Activated gamma-delta T cell treated with Interleukin-2 at 50 U/mL for 16 hours (primary cell): ENCODE measurements around the gene BANF1.
"Not testable (repeated sequence)": the region's sequence is repeated elsewhere in the genome, so short reads cannot be mapped to it uniquely, and the experiment has no call there.

Experiments used
- DNase-seq: peaks from one replicate; pipeline ENCODE4 v3.0.0-alpha.2; 2020

The BANF1 gene

DNA sequence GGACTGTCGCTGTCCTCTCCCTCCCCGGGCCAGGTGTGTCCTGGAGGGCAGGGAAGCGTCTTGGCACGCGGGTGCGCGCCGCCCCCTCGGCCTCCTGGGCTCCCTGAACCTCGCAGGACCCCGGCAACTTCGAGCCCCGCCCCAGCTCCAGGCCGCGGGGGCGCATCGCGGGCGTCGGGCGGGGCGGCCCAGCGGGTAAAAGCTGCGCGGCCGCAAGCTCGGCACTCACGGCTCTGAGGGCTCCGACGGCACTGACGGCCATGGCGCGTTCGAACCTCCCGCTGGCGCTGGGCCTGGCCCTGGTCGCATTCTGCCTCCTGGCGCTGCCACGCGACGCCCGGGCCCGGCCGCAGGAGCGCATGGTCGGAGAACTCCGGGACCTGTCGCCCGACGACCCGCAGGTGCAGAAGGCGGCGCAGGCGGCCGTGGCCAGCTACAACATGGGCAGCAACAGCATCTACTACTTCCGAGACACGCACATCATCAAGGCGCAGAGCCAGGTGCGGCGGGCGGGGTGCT lies 9.5 kb downstream of the BANF1 start, which contains the start of gene CST6:
CST6 (plus strand) TSS at position 224 of the 519 bp plus-strand sequence; CDS start at position 261, 37 bp downstream.
- DNase-seq, result no peak

DNA sequence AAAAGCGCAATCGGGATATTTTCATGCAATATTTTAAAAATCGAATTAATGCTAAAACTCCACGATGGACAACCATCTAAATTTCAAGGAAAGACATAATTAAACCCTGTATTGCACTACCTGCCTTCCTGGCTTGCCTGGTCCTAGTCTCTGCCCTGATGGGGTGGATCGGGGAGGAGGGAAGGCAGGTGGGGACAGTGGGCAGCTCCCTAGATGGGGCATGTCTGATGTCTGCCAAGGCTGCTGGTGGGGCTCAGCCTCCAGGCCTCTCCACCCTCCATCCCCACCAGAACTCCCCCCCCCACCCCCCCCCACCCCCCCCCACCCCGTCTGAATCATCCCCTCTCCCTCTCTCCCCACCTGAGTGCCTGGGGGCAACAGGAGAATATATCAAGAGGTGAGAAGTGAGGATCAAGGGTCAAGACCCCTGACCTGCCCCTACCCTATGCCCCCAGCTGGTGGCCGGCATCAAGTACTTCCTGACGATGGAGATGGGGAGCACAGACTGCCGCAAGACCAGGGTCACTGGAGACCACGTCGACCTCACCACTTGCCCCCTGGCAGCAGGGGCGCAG lies 10.2 kb downstream of the BANF1 start:
- DNase-seq, result no peak

DNA sequence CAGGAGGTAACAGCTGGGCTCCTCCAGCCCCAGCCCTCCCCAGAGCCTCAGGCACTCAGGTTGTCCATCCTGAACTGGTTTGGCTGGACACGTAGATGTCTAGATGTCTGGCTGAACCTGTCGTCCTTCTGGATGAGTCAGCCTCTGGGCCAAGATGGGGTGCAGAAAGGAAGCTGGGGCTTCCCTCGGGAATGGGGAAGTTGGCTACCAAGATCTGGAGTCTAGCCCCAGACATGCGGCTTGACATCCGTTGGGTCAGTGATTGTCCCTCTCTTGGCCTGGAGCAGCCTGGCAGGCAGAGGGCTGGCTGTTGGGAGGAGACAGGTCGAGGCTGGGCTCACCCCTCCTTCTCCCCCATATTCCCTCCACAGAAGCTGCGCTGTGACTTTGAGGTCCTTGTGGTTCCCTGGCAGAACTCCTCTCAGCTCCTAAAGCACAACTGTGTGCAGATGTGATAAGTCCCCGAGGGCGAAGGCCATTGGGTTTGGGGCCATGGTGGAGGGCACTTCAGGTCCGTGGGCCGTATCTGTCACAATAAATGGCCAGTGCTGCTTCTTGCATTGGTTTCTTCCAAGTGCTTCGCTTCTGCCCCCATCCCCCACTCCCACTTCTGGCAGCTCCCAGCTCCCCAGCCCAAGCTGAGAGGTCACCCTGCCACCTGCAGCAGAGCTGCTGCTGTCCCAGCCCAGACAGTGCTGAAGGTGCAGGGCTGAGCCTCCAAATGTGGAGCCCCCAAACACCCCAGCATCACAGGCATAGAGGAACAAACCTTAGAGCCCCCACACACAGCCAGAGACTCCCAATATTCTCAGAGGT lies 10.9 kb downstream of the BANF1 start:
- DNase-seq, result no peak

DNA sequence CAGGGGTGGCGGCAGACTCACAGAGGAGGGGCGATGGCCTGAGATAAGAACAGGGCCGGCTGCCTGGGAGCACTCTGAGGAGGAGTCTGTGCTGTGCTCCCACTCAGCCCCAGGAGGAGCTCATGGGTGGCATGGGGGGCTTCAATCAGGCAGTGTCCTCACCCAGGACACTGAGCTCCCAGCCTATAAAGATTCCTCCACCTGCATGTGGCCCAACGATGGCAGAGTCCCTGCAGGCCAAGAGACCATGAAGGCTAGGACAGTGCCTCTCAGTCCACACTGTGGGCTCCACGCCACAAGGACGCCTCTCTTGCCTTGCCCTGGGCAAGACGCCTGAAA lies 11.4 kb downstream of the BANF1 start:
- no peak for DNase-seq

DNA sequence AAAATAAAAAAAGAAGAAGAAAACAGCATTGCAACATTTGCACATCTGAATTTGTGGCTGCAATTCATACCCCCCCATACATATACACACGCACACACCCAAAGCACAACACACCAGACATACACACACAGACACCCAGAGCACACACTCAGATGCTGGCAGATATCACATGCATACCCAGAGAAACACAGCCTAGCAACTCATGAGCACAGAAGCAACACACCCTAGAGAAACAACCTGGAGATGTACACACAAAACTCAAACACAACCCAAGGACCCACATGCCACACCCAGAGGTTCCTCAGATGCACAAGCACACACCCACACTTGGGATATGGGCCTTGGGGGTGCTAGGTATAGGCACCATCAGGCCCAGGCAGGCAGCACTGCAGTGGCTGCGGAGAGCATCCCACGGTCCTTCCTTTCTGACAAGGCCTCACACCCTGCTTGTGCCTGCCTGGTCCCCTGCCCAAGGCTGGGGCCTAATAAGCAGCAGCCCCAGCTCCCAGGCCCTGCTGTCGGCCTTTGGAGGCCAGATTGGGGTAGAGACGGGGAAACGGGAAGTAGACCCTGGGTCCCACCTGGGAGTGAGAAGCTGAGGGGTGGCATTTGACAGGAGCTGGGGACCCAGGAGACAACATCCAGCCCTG lies 12.6 kb downstream of the BANF1 start:
- no peak for DNase-seq

DNA sequence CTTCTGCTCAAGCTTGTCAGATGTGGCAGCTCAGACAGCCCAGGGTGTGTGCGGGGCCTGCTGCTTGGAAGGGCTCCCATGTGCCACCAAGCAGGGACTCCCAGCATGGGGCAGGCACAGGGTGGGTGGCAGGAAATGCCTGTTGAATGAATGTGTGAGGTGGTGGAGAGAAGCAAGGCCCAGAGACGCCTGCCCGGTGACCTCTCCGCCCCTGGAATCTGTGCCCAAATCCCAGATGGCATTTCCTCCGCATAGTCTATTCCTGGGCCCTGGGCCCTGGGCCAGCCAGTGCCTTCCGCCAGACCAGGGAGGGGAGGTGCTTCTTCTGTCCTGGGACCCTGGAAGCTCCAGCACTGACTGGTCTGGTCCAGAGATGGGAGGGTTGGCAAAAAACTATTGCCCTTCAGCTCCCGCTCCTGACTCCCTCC lies 13.2 kb downstream of the BANF1 start:
- no peak for DNase-seq

DNA sequence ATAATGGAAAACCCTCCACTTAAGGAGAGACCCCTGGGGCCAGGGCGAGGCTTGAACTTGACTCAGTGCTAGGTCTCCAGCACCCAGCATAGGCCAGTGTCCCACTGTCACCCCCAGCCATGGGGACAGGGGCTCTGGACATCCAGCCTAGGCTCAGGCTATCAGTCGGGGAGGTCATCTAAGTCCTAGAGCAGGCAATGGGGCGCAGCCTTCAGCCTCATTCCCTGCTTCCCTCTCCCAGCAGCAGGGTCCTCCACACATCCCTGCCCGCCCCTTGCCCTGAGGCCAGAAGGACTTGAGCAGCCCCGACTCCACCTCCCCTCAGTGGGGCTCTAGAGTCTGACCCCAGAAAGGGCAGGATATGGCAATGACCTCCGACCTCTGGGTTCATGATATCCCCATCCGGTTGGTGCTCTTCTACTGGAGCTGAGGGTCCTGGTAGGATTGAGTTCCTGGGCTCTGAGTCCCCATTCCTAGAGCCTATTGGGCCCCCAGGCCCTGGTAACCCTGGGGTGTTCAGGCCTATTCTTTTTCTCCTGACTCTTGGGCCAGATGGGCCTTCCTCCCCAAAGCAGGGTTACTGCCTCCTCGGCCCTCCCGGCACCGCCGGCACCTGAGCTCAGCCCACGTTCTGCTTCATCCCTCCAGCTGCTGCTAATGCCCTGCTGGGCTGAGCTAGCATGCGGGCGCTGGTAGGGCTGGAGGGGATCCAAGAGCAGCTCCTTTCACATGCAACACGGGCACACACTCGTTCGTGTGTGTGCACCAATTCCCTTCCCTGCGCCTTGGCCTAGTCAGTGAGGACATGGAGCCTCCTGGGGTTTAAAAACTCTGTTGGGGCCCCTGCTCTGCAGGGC lies 13.9 kb downstream of the BANF1 start:
- DNase-seq, result no peak

DNA sequence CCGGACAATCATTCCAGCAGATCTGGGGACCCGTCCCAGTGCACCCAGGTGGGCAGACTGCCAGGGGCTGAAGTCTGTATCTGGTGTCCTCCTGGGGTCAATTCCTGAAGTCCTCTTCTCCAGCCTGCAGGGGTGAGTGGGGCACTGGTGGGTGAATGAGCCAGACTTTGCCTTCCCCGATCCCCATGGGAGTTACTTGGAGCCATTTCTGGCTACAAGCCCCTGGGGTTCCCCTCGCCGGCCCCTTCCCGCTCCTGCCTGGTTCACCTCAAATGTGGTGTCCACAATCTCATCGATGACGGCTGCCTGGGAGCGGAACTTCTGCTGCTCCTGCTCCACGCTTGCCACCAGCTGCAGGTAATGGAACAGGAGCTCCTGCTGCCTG lies 14.5 kb downstream of the BANF1 start:
- DNase-seq, result no peak

DNA sequence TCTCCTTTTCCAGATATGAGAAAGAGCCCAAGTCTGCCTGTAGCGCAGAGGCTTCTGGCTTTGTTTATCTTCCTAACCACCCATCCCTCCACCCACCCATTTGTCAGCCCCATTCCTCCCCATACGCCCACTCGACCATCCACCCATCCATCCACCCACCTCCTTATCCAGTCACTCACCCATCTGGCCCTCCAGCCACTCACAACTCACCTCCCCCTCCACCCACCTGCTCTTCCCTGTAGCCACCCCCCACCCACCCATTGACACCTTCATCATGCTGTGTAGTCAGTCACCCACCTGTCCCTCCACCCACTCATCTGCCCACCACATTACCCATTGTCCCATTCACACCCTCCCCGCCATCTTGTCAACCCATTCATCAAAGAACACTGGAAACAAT lies 15.0 kb downstream of the BANF1 start:
- no peak for DNase-seq

DNA sequence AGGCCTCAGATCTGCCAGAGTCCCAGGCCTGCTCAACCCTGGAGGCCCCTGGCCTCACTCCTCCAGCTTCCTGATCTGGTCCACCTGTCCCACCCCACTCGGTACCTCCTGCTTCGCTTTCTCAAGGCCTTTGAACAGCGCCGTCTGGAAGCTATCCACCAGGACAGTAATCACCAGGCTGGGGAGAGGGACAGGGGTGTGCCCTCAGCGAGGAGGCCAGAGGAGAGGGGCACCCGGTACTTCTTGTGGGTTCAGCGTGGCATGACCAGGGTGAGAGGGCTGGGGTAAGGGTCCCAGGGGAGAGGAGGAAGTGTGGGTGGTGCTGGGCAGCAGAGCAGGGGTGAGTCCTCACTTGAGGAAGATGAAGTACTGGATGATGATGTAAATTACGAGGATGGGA lies 17.9 kb downstream of the BANF1 start:
- no peak for DNase-seq

DNA sequence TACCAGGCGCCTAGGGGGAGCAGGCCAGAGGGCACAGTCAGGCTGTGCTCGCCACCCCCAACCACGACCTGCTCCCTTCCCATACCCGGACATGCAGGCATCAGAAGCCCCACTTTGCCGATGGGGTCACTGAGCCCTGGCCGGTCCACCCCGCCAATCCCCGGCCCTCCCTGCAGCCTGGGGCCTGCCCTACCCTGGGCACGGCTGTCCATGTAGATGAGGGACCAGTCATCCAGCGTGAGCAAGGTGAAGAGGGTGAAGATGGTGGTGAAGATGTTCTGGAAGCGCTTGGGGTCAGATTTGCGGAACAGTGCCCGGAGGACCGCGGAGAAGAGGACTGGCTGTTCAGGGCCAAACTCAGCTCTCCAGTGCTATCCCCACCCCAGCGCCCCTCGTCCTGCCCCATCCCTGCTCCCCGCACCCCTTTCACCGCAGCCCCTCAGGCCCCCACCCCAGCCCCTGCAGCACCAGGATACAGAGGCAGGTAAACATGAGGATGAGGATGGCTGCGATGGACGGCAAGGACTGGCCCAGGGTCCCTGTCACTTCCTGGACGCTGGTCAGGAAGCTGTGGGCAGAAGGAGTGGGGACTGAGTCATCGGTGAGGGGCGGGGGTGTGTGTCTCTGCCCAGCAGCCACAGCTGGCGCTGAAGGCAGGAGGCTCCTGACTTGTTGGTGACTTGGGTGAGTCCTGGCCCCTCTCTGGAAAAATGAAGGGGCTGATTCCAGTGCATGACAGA lies 18.5 kb downstream of the BANF1 start:
- DNase-seq, result no peak

DNA sequence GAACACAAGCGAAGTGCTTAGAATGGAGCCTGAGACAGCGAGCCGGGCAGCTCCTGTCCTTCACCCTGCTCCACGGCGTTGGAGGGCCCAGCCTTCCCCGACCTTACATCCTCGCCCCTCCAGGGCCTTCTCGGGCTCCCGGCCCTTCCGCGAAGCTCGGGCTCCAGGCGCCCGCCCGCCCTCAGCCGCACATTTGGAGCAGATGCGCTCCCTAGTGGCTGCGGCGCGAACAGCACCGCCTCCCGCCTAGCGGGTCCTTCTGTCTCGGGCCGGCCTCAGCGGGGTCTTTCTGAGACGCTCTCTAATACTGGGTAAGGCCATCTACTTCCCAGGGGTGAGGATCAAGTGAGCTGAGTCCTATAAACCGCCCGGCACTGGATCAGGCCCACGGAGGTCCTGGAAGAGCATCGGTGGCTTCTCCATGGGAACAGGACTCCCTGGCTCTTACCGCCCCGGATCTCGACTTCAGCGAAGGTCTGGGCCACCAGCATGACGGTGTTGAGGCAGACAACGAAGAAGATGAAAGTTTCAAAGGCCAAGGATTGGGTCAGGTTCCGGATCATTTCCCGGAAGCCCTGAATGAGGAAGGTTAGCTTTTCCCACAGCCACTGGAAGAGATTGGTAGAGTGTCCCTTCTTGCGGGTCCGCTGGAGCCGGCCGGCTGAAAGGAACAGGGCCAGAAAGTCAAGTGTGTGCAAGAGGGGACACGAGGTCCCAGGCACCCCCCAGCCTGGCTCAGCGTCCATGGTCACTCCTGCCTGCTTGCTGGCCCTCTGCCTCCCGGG lies 20.3 kb downstream of the BANF1 start:
- DNase-seq, result peak; percentile 76

DNA sequence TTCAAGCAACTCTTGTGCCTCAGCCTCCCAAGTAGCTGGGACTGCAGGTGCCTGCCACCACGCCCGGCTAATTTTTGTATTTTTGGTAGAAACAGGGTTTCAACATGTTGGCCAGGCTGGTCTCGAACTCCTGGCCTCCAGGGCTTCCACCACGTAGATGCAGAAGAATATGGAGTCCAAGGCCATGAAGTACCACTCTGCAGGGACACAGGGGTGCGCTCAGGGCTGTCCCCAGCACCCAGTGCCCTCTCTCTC lies 20.8 kb downstream of the BANF1 start:
- DNase-seq, result not testable (repeated sequence)

DNA sequence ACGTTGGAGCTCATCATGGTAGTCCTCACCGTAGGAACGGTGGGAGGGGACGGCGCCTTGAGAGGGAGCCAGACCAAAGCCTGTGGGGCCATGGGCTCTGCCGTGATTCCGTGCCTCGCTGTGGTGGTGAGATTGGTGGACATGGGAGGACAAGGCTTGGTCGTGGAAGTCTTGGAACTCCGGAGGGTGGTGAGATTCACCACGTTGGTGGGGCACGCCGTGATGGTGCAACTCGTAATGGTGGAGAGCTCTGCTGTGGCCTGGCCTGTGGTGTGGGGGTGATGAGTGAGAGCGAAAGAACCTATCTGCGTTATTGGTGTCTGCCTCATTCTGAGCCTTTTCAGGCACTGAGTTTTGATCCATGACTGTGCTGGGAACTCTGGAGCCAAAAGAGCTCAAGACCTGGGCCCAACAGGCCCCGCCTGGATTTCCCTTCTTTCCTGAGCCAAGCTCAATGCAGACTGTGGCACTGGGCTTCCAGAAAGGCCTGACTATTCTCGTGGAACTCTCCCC lies 23.8 kb downstream of the BANF1 start, which contains the start of gene CATSPER1:
CATSPER1 (minus strand) TSS at position 463 of the 513 bp plus-strand sequence; CDS start at position 363, 100 bp downstream.
- no peak for DNase-seq

DNA sequence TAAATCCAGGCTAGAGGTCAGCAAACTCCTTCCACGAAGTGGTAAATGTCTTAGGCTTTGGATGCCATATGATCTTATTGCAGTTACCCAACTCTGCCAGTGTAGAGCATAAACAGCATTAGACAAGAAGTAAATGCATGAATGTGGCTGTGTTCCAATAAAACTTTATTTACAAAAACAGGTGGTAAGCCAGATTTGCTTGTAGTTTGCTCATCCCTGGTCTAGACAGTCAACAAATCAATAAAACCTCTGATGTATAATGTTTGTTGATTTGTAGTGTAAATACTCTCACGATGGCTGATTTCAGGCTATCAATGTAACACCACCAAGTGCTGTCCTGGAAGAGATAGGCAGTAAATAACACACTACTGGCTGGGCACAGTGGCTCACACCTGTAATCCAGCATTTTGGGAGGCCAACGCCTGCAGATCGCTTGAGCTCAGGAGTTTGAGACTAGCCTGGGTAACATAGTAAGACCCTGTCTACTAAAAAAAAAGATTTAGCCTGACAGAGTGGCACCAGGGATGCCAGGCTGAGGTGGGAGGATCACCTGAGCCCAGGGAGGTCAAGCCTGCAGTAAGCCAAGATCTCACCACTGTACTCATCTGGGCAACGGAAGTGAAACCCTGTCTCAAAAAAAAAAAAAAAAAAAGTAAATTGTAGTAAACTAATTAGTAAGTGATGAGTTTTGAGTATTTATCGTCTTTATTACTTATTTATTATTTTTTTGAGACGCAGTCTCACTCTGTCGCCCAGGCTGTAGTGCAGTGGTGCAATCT lies 30.8 kb downstream of the BANF1 start:
- DNase-seq, result no peak

DNA sequence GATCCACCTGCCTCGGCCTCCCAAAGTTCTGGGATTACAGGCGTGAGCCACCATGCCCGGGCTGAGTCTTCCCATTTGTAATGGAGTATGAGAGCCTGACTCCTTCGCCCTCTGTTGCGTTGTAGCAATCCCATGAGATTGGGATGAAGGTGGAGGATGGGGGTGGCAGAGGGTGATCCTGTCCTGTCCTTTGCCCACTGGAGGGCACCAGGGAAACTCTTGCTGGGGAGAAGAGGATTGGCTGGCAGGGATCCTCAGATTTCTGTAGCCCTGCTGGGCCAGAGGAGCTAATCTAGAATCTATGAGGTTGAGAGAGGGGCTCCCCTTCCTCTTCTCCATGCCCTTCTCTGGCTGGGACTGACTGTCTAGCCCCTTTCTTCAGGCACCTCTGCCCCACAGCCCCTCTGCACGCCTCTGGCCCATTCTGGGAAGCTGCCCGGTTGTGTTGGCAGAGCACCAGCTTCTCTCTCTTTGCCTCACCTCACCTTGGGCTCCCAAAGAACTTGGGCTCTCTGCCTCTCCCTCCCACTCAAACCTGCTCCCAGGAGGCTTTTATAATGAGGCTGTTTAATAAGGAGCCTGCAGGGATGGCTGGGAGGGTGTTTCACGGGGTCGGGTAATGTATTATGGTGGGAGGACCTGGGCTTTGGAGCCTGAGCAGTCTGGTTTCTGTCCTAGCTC lies 33.5 kb downstream of the BANF1 start:
- no peak for DNase-seq

DNA sequence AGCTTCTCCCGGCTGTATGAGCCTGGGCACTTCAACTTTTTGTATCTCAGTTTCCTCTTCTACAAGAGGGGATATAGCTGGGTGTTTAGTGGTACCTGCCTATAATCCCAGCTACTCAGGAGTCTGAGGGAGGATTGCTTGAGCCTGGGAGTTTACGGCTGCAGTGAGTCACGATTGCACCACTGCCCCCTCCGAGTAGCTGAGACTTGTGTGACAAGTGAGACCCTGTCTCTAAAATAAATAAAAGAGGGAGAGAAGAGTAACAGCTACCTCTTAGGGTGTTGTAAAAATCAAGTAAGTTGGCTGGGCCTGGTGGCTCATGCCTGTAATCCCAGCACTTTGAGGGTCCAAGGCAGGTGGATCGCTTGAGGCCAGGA lies 34.0 kb downstream of the BANF1 start:
- DNase-seq, result no peak

DNA sequence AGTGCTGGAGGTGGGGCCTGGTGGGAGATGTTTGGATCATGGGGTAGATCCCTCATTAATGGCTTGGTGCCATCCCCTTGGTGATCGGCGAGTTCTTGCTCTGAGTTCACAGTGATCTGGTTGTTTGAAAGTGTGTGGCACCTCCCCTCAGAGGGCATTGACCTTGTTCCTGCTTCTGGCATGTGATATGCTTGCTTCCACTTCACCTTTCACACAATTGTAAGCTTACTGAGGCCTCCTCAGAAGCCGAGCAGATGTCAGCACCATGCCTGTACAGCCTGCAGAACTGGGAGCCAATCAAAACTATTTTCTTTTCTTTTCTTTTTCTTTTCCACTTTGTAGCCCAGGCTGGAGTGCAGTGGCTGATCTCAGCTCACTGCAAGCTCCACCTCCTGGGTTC lies 35.0 kb downstream of the BANF1 start:
- DNase-seq, result no peak

DNA sequence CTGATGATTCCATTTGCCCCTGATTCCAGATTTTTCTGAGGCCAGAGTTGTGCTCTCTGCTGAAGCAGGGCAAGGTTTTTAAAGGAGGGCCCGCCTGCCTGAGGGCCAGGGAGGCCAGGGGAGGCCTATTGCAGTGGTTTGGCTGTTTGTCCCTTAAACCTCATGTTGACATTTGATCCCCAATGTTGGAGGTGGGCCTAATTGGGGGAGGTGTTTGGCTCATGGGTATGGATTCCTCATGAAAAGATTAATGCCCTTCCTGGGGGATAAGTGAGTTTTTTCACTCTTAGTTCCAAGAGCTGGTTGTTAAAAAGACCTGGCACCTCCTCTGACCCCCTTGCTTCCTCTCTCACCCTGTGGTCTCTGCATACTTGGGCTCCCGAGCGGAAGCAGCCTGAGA lies 37.5 kb downstream of the BANF1 start:
- no peak for DNase-seq
